Retina (tissue), 1 donor: ENCODE results near the gene SHMT1.
"Not testable (repeated sequence)": the region's sequence is repeated elsewhere in the genome, so short reads cannot be mapped to it uniquely, and the experiment has no call there.

ENCODE experiments used
- DNase-seq: peaks from one replicate; pipeline ENCODE4 v3.0.0-alpha.2; 2016

Gene SHMT1

DNA sequence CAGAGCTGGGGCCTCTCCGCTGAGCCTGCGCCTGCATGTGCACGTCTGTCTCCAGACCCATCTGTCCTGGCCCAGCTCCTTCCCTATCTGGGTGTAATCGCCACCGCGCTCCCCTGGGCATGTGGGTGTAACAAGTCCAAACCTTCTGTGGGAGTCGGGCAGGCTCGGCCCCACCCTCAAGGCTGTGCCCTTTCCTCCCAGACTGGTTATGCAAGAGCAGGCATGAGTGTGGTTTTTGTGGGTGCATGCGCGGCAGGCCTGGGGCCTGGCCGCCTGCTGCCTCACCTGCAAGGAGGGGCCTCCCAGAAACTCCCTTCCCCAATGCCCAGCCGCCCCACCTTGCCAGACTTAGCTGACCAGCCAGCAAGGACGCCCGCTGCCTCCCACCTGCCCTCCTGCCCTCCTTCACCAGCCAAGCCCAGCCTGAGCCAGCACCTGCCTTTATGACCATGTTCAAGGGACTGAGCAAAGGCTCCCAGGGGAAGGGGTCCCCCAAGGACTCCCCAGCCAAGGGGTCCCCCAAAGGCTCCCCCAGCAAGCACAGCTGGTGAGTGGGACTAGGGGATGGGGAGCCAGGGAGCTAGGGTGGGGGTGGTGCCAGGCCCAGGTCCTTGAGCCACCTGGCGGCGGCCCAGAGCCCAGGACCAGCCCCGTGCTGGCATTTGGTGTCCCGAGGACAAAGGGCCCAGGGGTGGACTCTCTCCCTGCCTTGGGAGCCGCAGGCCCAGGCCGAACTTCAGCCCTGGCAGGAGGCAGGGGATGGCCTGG, 14.3 kb upstream of the SHMT1 start, which contains the start of gene EVPLL:
EVPLL (plus strand) TSS at position 342 of the 768 bp plus-strand sequence. CDS start 3,160 bp downstream, outside the sequence.
- DNase-seq = peak; percentile 19

DNA sequence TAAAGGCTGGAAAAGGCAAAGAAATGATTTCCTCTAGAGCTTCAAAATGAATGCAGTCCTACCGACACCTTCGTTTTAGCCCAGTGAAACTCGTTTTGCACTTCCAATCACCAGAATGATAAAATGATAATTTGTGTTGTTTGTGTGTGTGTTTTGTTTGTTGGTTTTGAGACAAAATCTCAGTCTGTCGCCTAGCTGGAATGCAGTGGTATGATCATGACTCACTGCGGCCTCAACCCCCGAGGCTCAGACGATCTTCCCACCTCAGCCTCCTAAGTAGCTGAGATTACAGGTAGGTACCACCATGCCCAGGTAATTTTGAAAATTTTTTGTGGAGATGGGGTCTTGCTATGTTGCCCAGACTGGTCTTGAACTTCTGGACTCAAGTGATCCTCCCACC, 10.9 kb upstream of the SHMT1 start:
- DNase-seq = no peak

DNA sequence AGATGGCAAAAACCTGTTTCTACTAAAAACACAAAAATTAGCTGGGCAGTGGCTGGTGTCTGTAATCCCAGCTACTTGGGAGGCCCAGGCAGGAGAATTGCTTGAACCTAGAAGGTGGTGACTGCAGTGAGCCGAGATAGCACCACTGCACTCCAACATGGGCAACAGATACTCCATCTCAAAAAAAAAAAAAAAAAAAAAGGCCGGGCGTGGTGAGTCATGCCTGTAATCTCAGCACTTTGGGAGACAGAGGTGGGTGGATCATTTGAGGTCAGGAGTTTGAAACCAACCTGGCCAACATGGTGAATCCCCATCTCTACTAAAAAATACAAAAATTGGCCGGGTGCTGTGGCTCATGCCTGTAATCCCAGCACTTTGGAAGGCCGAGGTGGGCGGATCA, 9.8 kb upstream of the SHMT1 start:
- DNase-seq = not testable (repeated sequence)

GRCh38 chr17:18371455-18371854, 8.1 kb upstream of the SHMT1 start:
- no peak for DNase-seq

DNA sequence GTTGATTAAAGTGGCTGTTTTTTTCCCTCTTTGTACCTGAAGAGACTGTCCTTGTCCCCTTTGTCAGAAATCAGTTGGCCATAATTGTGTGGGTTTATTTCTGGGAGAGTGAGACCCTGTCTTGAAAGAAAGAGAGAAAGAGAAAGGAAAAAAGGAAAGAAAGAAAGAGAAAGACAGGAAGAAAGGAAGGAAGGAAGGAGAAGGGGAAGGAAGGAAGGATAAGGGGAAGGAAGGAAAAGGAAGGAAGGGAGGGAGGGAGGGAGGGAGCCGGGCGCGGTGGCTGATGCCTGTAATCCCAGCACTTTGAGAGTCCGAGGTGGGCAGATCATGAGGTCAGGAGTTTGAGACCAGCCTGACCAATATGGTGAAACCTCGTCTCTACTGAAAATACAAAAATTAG, 7.4 kb upstream of the SHMT1 start:
- DNase-seq = no peak

DNA sequence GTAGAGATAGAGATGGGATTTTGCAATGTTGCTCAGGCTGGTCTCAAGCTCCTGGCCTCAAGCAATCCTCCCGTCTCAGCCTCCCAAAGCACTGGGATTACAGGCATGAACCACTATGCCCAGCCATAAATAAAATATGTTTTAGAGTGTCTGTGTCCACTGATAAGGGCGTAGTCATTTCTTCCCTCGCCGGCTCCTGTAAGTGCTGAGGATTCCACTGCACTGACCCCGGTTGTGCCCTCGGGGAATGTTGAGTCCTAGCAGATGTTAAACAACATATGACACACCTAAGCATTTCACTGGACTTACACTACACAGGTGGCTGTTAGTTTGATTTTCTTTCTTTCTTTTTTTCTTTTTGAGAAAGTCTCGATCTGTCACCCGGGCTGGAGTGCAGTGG, 5.6 kb upstream of the SHMT1 start:
- DNase-seq = no peak

GRCh38 chr17:18364166-18364565, 816 bp upstream of the SHMT1 start:
- DNase-seq = no peak

DNA sequence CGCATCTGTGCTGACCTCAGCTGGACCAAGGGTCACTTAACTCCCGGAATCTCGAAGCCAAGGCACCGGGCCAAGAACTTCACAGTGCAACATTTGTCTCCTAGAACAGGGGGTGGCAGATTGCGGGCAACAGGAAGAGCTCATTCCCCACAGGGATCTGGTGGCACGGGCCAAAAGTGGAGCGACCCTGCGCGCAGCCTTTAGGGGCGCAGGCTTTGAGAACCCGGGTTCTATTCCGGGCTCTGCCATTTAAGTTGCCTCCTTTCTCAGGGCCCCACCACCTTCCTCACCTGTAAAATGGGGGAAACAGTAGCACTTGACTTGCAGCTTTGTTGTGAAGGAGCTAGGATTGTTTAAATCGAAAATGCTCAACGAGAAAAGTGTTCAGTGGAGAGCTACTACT, 651 bp downstream of the SHMT1 start:
- DNase-seq = no peak

DNA sequence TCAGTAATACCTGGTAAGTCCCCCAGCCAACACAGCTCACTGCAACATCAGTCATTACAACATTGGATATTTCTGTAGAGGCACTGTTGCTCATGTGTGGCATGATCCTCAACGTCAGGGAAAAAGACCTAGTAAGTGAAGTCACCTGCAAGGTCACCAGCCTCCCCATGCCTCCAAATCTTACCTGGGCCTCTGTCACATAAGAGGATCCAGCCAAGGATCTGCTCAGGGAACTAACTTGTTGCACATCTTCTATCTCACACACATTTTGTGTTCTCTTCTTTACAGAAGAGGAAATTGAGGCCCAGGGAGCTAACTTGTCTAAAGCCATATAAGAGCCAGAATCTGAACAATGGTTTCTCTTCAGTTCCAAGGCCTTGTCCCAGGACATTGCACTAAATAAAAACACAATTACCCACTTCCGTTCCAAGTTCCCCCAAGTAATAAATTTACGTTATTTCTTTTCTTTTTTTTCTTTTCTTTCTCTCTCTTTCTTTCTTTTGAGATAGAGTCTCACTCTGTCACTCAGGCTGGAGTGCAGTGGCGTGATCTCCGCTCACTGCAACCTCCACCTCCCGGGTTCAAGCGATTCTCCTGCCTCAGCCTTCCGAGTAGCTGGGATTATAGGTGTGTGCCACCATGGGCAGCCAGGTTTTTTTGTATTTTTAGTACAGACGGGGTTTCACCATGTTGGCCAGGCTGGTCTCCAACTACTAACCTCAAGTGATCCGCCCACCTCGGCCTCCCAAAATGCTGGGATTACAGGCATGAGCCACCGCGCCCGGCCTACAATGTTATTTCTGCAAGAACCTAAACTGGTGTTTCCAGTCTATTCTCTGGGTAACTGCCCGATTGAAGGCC, 1.3 kb downstream of the SHMT1 start:
- no peak for DNase-seq

DNA sequence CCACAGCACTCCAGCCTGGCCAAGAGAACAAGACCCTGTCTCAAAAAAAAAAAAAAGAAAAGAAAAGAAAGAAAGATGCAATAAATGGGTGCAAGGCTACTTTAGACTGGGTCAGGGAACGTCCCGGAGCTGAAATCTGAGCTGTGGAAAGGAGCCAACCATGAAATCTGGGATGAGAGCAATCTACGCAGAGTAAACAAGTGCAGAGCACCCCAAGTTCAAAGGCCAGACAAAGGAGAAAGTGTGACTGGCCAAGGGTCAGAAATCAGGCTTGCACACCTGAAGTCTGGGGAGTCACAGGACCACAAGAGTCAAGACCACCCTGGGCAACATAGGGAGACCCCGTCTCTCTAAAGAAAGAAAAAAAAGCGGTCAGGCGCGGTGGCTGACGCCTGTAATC, 2.8 kb downstream of the SHMT1 start:
- no peak for DNase-seq

DNA sequence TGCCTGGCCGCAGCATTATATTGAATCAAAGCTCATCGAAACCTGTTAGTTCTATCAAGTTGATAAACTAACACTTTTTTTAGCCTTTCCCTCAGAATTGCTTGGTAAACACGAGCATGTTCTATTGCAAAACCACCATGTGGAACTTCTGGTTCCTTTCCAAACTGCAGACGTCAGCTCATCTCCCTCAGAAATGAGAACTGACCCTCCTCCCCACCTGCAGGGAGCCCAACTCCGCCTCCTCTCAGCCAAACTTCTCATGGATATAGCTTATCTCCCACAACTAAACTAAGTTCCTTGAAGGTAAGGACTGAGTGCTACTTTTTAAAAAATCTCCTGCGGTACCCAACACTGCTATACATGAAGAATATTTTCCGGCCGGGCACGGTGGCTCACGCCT, 6.7 kb downstream of the SHMT1 start:
- DNase-seq = no peak

GRCh38 chr17:18353541-18353940, 9.8 kb downstream of the SHMT1 start:
- no peak for DNase-seq

GRCh38 chr17:18344021-18344420, 19.3 kb downstream of the SHMT1 start:
- DNase-seq = no peak

- DNase-seq = no peak
Measured at GRCh38 chr17:18339933-18340332, 23.4 kb downstream of the SHMT1 start.

- not testable (repeated sequence) for DNase-seq
Measured at GRCh38 chr17:18338158-18338557, 25.2 kb downstream of the SHMT1 start.

GRCh38 chr17:18332909-18333489, 30.4 kb downstream of the SHMT1 start:
- DNase-seq = no peak

- DNase-seq = no peak
Measured at GRCh38 chr17:18331879-18332278, 31.5 kb downstream of the SHMT1 start.

GRCh38 chr17:18328643-18329204, 34.6 kb downstream of the SHMT1 start:
- no peak for DNase-seq

- DNase-seq = no peak
Measured at GRCh38 chr17:18327556-18327955, 35.8 kb downstream of the SHMT1 start.

- no peak for DNase-seq
Measured at GRCh38 chr17:18327093-18327492, 36.3 kb downstream of the SHMT1 start.

GRCh38 chr17:18326572-18326971, 36.8 kb downstream of the SHMT1 start:
- DNase-seq = no peak

DNA sequence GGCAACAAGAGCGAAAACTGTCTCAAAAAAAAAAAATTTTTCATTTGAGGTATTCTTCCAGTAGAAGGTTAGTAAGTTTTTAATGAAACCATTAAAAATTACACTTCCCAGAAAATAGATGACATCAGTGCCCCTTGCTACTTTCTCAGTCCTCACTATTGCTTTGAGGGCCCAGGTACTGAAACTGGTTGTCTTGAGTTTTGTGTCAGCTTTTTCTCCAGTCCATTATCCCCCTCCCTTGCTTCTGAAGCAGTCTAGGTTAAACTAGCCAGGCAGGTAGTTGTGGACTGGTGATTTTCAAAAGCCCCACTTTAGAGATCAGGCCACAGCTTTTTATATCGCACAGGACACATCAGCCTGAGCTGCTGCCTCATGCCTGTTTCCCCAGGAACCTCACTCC, 37.3 kb downstream of the SHMT1 start:
- no peak for DNase-seq
